ENCODE measurements around the gene TUT4. TPM values are rescaled to one million over a fixed set of nuclear protein-coding genes. Genes with fewer than 3 reads are reported as not detected.
A peak's percentile ranks its signal among the peaks of the same experiment; 100 is the strongest.

TUT4 gene
- polyA plus RNA-seq, 2 donors: 14.5 to 15.4 TPM

DNA sequence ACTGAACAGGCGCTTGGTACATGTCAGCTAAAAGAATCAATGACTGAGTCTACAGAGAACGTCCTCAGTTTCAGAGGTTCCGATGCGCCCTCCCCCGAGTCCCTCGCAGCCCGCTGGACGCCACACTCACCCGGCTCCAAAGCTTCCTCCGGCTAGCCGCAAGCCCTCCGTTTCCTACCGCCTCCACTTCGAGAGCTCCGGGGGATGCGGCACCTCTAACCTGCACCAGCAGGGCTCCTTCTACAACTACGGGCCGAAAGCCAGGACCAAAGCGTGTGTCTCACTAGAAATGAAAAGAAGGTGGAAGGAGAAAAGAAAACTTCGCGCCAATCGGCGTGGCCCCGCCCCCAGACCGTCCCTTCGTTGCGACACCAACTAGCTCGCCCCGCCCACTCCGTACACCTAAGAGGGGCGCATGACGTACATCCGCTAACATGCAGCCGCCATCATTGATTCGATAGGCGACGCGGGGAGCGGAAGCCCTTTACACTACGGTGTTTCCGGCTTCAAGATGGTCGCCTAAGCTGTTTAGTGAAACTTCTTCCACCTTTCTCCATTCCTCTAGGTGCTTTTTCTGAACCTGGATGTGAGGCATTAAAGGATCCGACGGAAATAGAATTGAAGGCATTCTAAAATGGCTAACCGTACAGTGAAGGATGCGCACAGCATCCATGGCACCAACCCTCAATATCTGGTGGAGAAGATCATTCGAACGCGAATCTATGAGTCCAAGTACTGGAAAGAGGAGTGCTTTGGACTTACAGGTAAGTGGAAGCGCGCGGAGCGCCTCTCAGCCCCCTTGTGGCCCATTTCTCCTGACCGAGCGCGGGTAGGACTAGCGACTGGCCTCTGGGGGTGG, 148.5 kb downstream of the TUT4 start, which contains the start of the genes ORC1 and PRPF38A:
Gene ORC1, minus strand, starts transcription at position 308 of the 859 bp plus-strand sequence. CDS start 2,200 bp downstream, outside the sequence.
Gene PRPF38A, plus strand, starts transcription at position 487 of the 859 bp plus-strand sequence. Its CDS starts 148 bp downstream, at position 635.
- WGBS, 2 donors: 0% methylated on average over 57 of the region's 57 CpGs
- no peaks in the 10 kb centered on the region for H3K27me3 ChIP-seq (ENCODE audit: control insufficient read depth in 1 of 2, insufficient read depth in 2 of 2, low read length in 2 of 2)

DNA sequence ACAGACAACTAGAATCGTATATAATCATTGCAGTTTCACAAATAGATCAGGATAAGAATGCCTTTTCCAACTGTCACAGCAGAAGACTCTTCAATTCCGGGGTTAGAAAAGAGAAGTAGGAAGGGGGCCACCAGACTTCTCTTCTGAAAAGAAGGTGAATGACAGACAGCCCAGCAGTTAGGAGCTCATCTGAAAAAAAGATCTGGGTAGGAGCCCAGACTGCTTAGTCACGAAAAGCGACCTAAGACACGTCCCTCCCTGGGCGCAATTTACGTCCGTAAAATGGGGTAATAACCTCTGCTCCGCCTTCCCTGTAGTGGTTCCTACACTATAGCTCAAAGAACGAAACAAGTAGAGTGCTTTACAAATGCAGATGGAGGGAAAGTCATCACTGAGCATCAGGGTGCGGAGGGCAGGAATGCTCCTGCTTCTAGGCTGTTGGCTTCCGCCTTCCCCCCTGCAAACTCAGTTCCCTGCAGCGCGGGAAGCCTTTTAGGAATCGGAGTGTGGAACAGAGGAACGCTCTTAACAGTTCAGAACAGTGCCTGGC, 149.3 kb downstream of the TUT4 start:
- H3K27ac ChIP-seq (ENCODE audit: low read depth in 2 of 2, low read length in 1 of 2): peak overlapping the region; percentile 77 to 97
- peak overlapping the region; percentile 75 to 87 for H3K4me3 ChIP-seq (ENCODE audit: low read depth in 1 of 2, low read length in 2 of 2)
- WGBS, 2 donors: 0% methylated on average over 16 of the region's 16 CpGs
- H3K4me1 ChIP-seq (ENCODE audit: control insufficient read depth in 2 of 2, insufficient read depth in 2 of 2, low read length in 1 of 2): no peaks in the 10 kb centered on the region
- no peaks in the 10 kb centered on the region for H3K27me3 ChIP-seq (ENCODE audit: control insufficient read depth in 1 of 2, insufficient read depth in 2 of 2, low read length in 2 of 2)
- H3K36me3 ChIP-seq (ENCODE audit: control insufficient read depth in 2 of 2, insufficient read depth in 2 of 2, low read length in 1 of 2): peaks cover 2 to 4% of the 10 kb centered on the region in 2 donors
- H3K9me3 ChIP-seq (ENCODE audit: control insufficient read depth in 2 of 2, insufficient read depth in 1 of 2, low read depth in 1 of 2, low read length in 1 of 2): no peaks in the 10 kb centered on the region

More for the DNA sequence above, 148.5 kb downstream of the TUT4 start, which contains the start of the genes ORC1 and PRPF38A:
- Histone ChIP-seq H3K36me3 (ENCODE audit: control insufficient read depth in 2 of 2, insufficient read depth in 2 of 2, low read length in 1 of 2) (peaks cover 2 to 8% of the 10 kb centered on the region in 2 donors), H3K4me3 (ENCODE audit: low read depth in 1 of 2, low read length in 2 of 2) (peak within 1 kb of the TSS; percentile 75 to 87), H3K4me1 (ENCODE audit: control insufficient read depth in 2 of 2, insufficient read depth in 2 of 2, low read length in 1 of 2) (no peaks in the 10 kb centered on the region), H3K27ac (ENCODE audit: low read depth in 2 of 2, low read length in 1 of 2) (peak within 1 kb of the TSS; percentile 93 to 97), H3K9me3 (ENCODE audit: control insufficient read depth in 2 of 2, insufficient read depth in 1 of 2, low read depth in 1 of 2, low read length in 1 of 2) (no peaks in the 10 kb centered on the region)

DNA sequence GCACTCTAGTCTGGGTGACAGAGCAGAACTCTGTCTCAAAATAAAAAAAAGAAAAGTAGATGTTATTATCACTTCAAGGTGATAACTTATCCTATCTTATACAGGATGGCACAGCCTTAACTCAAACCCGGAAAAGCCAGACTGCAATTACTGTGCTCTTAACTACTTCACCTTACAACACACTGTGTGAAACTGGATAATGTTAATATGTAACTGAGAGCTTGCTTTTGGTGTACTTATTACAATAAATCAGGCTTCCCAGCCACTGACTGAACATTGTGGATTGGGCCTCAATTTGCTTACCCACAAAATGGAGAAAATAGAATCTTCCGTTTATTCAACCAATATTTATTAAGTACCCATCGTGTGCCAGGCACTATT, 150.0 kb downstream of the TUT4 start:
- no peaks in the 10 kb centered on the region for H3K4me1 ChIP-seq (ENCODE audit: control insufficient read depth in 2 of 2, insufficient read depth in 2 of 2, low read length in 1 of 2)
- 34 to 49% methylated on average over 3 of the region's 3 CpGs for WGBS, 2 donors
- H3K36me3 ChIP-seq (ENCODE audit: control insufficient read depth in 2 of 2, insufficient read depth in 2 of 2, low read length in 1 of 2): no peaks in the 10 kb centered on the region
- H3K4me3 ChIP-seq (ENCODE audit: low read depth in 1 of 2, low read length in 2 of 2): peak overlapping the region in 1 of 2 donors; percentile 87
- no peaks in the 10 kb centered on the region for H3K27me3 ChIP-seq (ENCODE audit: control insufficient read depth in 1 of 2, insufficient read depth in 2 of 2, low read length in 2 of 2)
- no peaks in the 10 kb centered on the region for H3K9me3 ChIP-seq (ENCODE audit: control insufficient read depth in 2 of 2, insufficient read depth in 1 of 2, low read depth in 1 of 2, low read length in 1 of 2)
- H3K27ac ChIP-seq (ENCODE audit: low read depth in 2 of 2, low read length in 1 of 2): no peak overlapping the region

DNA sequence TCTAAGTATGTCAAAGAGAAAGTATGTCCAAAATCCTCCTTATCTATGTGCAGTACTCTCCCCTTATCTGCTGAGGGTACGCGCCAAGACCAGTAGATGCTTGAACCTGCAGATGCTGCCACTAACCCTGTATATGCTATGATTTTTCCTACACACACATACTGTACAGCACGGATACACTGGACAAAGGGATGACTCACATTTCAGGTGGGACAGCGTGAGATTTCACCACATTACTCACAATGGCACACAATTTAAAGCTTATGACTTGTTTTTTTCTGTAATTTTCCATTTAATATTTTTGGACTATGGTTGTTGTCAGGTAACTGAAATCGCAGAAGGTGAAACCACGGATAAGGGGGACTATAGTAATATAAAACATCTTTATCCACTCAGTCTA, 152.8 kb downstream of the TUT4 start:
- Histone ChIP-seq H3K27ac (ENCODE audit: low read depth in 2 of 2, low read length in 1 of 2) (no peak overlapping the region), H3K4me1 (ENCODE audit: control insufficient read depth in 2 of 2, insufficient read depth in 2 of 2, low read length in 1 of 2) (no peaks in the 10 kb centered on the region), H3K27me3 (ENCODE audit: control insufficient read depth in 1 of 2, insufficient read depth in 2 of 2, low read length in 2 of 2) (no peaks in the 10 kb centered on the region), H3K36me3 (ENCODE audit: control insufficient read depth in 2 of 2, insufficient read depth in 2 of 2, low read length in 1 of 2) (no peaks in the 10 kb centered on the region), H3K9me3 (ENCODE audit: control insufficient read depth in 2 of 2, insufficient read depth in 1 of 2, low read depth in 1 of 2, low read length in 1 of 2) (no peaks in the 10 kb centered on the region), H3K4me3 (ENCODE audit: low read depth in 1 of 2, low read length in 2 of 2) (no peak overlapping the region)
- 88 to 90% methylated on average over 6 of the region's 6 CpGs for WGBS, 2 donors

DNA sequence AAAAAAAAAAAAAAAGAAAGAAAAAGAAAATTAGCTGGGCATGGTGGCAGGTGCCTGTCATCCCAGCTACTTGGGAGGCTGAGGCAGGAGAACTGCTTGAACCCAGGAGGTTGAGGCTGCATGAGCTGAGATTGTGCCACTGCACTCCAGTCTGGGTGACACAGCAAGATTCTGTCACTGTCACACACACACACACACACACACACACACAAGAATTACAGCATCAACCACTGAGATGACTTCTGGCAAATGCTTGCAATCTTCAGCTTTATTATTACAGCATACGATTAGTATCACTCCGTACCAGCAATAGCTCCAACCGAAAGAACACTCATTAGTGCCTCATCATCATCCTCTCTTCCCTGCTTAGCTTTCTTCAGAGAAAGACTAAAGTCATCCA, 153.3 kb downstream of the TUT4 start:
- H3K9me3 ChIP-seq (ENCODE audit: control insufficient read depth in 2 of 2, insufficient read depth in 1 of 2, low read depth in 1 of 2, low read length in 1 of 2): no peaks in the 10 kb centered on the region
- H3K27me3 ChIP-seq (ENCODE audit: control insufficient read depth in 1 of 2, insufficient read depth in 2 of 2, low read length in 2 of 2): no peaks in the 10 kb centered on the region
- no peak overlapping the region for H3K27ac ChIP-seq (ENCODE audit: low read depth in 2 of 2, low read length in 1 of 2)
- H3K36me3 ChIP-seq (ENCODE audit: control insufficient read depth in 2 of 2, insufficient read depth in 2 of 2, low read length in 1 of 2): no peaks in the 10 kb centered on the region
- WGBS, 2 donors: 96% methylated on average over 3 of the region's 3 CpGs
- H3K4me1 ChIP-seq (ENCODE audit: control insufficient read depth in 2 of 2, insufficient read depth in 2 of 2, low read length in 1 of 2): no peaks in the 10 kb centered on the region
- no peak overlapping the region for H3K4me3 ChIP-seq (ENCODE audit: low read depth in 1 of 2, low read length in 2 of 2)

DNA sequence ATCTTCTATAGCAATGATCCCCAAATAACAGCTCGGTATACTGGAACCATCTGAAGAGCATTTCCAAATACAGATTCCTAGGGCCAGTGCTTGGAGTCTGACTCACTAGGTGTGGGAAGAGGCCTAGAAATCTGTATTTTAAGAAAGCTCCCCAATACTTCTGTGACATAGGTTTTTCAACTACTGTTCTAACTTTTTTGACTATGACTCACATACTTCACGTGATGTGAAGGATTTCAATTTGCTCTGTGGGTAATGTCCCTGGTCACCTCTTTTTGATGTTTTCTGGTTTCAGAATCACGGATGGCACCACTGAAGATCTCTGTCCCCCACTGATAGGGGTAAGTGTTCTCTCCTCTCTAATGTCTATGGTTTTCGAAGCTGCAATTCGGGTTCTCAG, 159.7 kb downstream of the TUT4 start:
- Histone ChIP-seq H3K4me3 (ENCODE audit: low read depth in 1 of 2, low read length in 2 of 2) (no peak overlapping the region), H3K9me3 (ENCODE audit: control insufficient read depth in 2 of 2, insufficient read depth in 1 of 2, low read depth in 1 of 2, low read length in 1 of 2) (no peaks in the 10 kb centered on the region), H3K27me3 (ENCODE audit: control insufficient read depth in 1 of 2, insufficient read depth in 2 of 2, low read length in 2 of 2) (no peaks in the 10 kb centered on the region), H3K27ac (ENCODE audit: low read depth in 2 of 2, low read length in 1 of 2) (no peak overlapping the region), H3K4me1 (ENCODE audit: control insufficient read depth in 2 of 2, insufficient read depth in 2 of 2, low read length in 1 of 2) (no peaks in the 10 kb centered on the region), H3K36me3 (ENCODE audit: control insufficient read depth in 2 of 2, insufficient read depth in 2 of 2, low read length in 1 of 2) (no peaks in the 10 kb centered on the region)
- 92 to 97% methylated on average over 5 of the region's 5 CpGs for WGBS, 2 donors

DNA sequence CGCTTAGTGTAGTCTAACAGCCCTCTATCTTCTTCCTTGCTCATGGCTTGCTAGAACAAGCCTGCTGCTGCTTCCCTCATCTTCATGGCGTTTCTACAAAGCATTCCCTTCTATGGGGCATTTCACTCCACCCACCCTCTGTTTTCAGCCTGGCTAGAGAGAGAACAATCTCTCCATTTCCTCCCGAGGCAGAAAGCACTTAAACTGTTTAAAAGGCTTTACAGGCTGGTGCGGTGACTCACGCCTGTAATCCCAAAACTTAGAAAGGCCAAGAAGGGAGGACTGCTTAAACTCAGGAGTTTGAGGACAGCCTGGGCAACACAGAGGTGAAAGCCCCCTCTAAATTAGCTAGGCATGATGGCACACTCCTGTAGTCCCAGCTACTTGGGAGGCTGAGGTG, 166.4 kb downstream of the TUT4 start:
- no peaks in the 10 kb centered on the region for H3K36me3 ChIP-seq (ENCODE audit: control insufficient read depth in 2 of 2, insufficient read depth in 2 of 2, low read length in 1 of 2)
- WGBS, 2 donors: 56 to 75% methylated on average over 5 of the region's 5 CpGs
- no peak overlapping the region for H3K4me3 ChIP-seq (ENCODE audit: low read depth in 1 of 2, low read length in 2 of 2)
- no peaks in the 10 kb centered on the region for H3K27me3 ChIP-seq (ENCODE audit: control insufficient read depth in 1 of 2, insufficient read depth in 2 of 2, low read length in 2 of 2)
- no peaks in the 10 kb centered on the region for H3K4me1 ChIP-seq (ENCODE audit: control insufficient read depth in 2 of 2, insufficient read depth in 2 of 2, low read length in 1 of 2)
- peak overlapping the region in 1 of 2 donors; percentile 17 for H3K27ac ChIP-seq (ENCODE audit: low read depth in 2 of 2, low read length in 1 of 2)
- H3K9me3 ChIP-seq (ENCODE audit: control insufficient read depth in 2 of 2, insufficient read depth in 1 of 2, low read depth in 1 of 2, low read length in 1 of 2): no peaks in the 10 kb centered on the region

DNA sequence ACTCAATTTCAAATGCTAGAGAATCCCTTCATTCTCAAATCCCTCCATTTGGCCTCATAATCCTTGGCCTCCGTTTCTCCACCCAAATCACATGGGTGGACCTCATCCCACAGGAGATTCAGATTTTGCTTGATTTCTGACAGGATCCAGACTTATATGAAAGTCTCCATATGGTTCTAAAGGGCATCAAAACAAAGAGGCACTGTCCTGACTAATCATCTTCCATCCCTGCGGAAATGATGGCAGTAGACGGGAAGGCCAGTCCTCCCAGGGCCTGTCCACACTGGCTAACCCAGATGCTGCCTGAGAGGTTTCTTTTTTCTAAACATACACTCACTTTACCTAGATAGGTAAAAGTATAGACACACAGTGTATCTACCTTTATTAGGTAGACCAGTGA, 167.5 kb downstream of the TUT4 start:
- WGBS, 2 donors: 95 to 98% methylated on average over 3 of the region's 3 CpGs
- H3K27ac ChIP-seq (ENCODE audit: low read depth in 2 of 2, low read length in 1 of 2): no peak overlapping the region
- H3K36me3 ChIP-seq (ENCODE audit: control insufficient read depth in 2 of 2, insufficient read depth in 2 of 2, low read length in 1 of 2): no peaks in the 10 kb centered on the region
- no peak overlapping the region for H3K4me3 ChIP-seq (ENCODE audit: low read depth in 1 of 2, low read length in 2 of 2)
- H3K9me3 ChIP-seq (ENCODE audit: control insufficient read depth in 2 of 2, insufficient read depth in 1 of 2, low read depth in 1 of 2, low read length in 1 of 2): no peaks in the 10 kb centered on the region
- H3K4me1 ChIP-seq (ENCODE audit: control insufficient read depth in 2 of 2, insufficient read depth in 2 of 2, low read length in 1 of 2): no peaks in the 10 kb centered on the region
- H3K27me3 ChIP-seq (ENCODE audit: control insufficient read depth in 1 of 2, insufficient read depth in 2 of 2, low read length in 2 of 2): no peaks in the 10 kb centered on the region

All from esophagus (tissue), 2 donors.